ENCODE data around the gene ITGAD.

- TF ChIP-seq JUN (CRISPR knock-in tag; IDR thresholded peaks at IDR 0.05) (no peak), USF2 (CRISPR knock-in tag; IDR thresholded peaks at IDR 0.05) (no peak), ESRRA (CRISPR knock-in tag; IDR thresholded peaks at IDR 0.05; ENCODE audit: borderline replicate concordance) (no peak), NR3C1 (CRISPR knock-in tag; conservative IDR thresholded peaks at IDR 0.05; ENCODE audit: low read depth) (no peak)
These were observed 4.0 kb downstream of the ITGAD start for GRCh38 chr16:31397096-31397660.
